GM12891 (cell line): ENCODE data around the gene EPB41L3.

ENCODE experiments used
- PAX5 ChIP-seq: IDR thresholded peaks from 2 replicates; pipeline ENCODE4 v1.6.1; 2011; ENCODE audit warnings: low read length, moderate library complexity, mild to moderate bottlenecking; ENCODE audit not compliant: insufficient read depth, severe bottlenecking
- POLR2A ChIP-seq: IDR thresholded peaks from 2 replicates; pipeline ENCODE4 v1.6.1; 2011; ENCODE audit warnings: low read depth, low read length, control low read depth
- POLR2AphosphoS5 ChIP-seq: IDR thresholded peaks from 2 replicates; pipeline ENCODE4 v1.6.1; 2011; ENCODE audit warnings: low read depth, low read length, control low read depth
- POU2F2 ChIP-seq: IDR thresholded peaks from 2 replicates; pipeline ENCODE4 v1.6.1; 2011; ENCODE audit warnings: low read depth, mild to moderate bottlenecking, control low read depth, low read length, moderate library complexity
- TAF1 ChIP-seq: IDR thresholded peaks from 2 replicates; pipeline ENCODE4 v1.6.1; 2011; ENCODE audit warnings: low read depth, low read length, control low read depth

DNA sequence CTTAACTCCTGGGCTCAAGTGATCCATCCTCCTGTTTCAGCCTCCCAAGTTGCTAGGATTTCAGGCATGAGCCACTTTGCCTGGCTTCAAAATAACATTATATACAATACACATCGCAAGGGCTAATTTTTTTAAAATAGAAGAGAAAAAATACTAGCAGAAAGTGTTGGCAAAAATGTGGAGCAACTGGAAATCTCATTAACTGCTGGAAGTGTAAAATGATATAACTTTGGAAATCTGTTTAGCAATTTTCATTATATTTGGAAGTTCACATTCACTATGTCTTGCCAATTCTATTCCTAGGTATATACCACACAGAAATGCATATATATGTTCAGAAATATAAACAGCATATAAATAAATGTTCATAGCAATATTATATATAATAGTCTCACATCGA, 193.2 kb downstream of the EPB41L3 start:
- TF ChIP-seq POLR2AphosphoS5 = no peak
- TF ChIP-seq POLR2A = no peak
- TF ChIP-seq TAF1 = no peak
- no peak for TF ChIP-seq POU2F2
- no peak for TF ChIP-seq PAX5
